ENCODE results near the gene TSPAN13. TPM values are rescaled to one million over a fixed set of nuclear protein-coding genes. Genes with fewer than 3 reads are reported as not detected.

Gene TSPAN13
- total and polyA plus RNA-seq, 2 of the 8 experiments (the other 6 are each of a cell fraction or from before 2014, with no cell fraction given), result 15.3 to 28.1 TPM

DNA sequence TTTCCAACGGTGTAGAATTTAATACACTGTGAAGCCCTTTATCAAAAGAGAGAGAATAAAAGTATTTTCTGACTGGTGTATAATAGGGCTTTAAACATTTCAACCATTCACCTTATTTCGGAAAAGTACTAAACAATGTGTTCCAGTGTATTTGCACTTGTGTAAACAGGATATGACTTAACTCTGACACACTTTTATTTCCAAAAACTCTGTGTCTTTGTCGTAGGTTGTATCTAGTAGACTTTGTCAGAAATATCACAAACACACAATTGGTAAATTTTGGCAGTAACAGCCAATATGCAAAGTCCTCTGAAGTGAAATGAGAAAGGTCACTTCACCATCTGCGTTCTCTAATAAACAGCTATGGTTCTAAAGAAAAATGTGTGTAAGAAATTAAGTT, 10.3 kb upstream of the TSPAN13 start:
- no peak overlapping the region for H3K9ac ChIP-seq (replicated peaks in 1 of 4; ENCODE audit: extremely low read depth in 1 of 4, low read depth in 3 of 4, low read length in 3 of 4)
- no peak overlapping the region for H4K5ac ChIP-seq (ENCODE audit: insufficient read length, low read depth, low read length)
- no peak overlapping the region for H2BK120ac ChIP-seq (replicated peaks; ENCODE audit: low read depth, low read length)
- H3K4me2 ChIP-seq (ENCODE audit: insufficient read depth in 1 of 2, low read depth in 2 of 2, low read length in 2 of 2), result no peak overlapping the region
- WGBS, 2 experiments (ENCODE audit: extremely low coverage in 1 of 2, insufficient coverage in 1 of 2, insufficient read length in 1 of 2, insufficient replicate concordance in 2 of 2, low coverage in 1 of 2, low lambda C conversion rate in 2 of 2, missing lambda C conversion rate in 1 of 2), result 88% methylated on average over 4 of the region's 4 CpGs; no CpG with 5 or more reads in 1 of the 2 experiments
- H2BK5ac ChIP-seq (ENCODE audit: low read depth, low read length), result no peak overlapping the region
- H3K9me3 ChIP-seq (ENCODE audit: insufficient read depth in 2 of 2, low read depth in 1 of 2, low read length in 1 of 2), result no peaks in the 10 kb centered on the region
- no peak overlapping the region for H3K27ac ChIP-seq (ENCODE audit: low read depth, low read length)
- no peak overlapping the region for H3K14ac ChIP-seq (ENCODE audit: insufficient read length)
- no peak overlapping the region for H4K91ac ChIP-seq (replicated peaks; ENCODE audit: insufficient read length, low read length)
- ChIA-PET CTCF (ENCODE audit: partially characterized antibody) (interaction anchor here (1.0 to 2.0 kb wide), 3 partner anchors 50 to 311 kb away, joined by 3 to 6 read pairs (median 3); no protein-coding TSS in a partner anchor), POLR2A (ENCODE audit: partially characterized antibody) (interaction anchor here (1.2 kb wide), 1 partner anchor 11 kb away, joined by 3 read pairs; the partner anchor contains the start of gene TSPAN13)
- no peaks in the 10 kb centered on the region for H3K79me1 ChIP-seq (ENCODE audit: low read depth, low read length)
- DNase-seq (ENCODE audit: low read depth in 1 of 2, low spot score in 2 of 2), result no peak
- no peak overlapping the region for H2AFZ ChIP-seq (ENCODE audit: low read length)
- H3K4ac ChIP-seq (replicated peaks; ENCODE audit: insufficient read length, low read depth, low read length), result no peak overlapping the region
- no peak for TF ChIP-seq CBX5 (IDR thresholded peaks at IDR 0.05; ENCODE audit: low read depth, low read length)
- TF ChIP-seq BCL11A (IDR thresholded peaks at IDR 0.05; ENCODE audit: low read depth in 2 of 2, low read length in 2 of 2), result no peak
- no peak for TF ChIP-seq BRCA1 (IDR thresholded peaks at IDR 0.05; ENCODE audit: low read depth, low read length)
- no peak for TF ChIP-seq JUN (IDR thresholded peaks at IDR 0.05; ENCODE audit: low read depth, low read length)
- no peak for TF ChIP-seq NRF1 (IDR thresholded peaks at IDR 0.05; ENCODE audit: low read depth, low read length)
- no peak for TF ChIP-seq KDM5A (IDR thresholded peaks at IDR 0.05; ENCODE audit: low read length)
- TF ChIP-seq TBP (IDR thresholded peaks at IDR 0.05; ENCODE audit: low read depth, low read length), result no peak
- no peak for TF ChIP-seq TEAD4 (IDR thresholded peaks at IDR 0.05; ENCODE audit: low read depth, low read length)
- no peak overlapping the region for H2BK15ac ChIP-seq (ENCODE audit: low read length)
- H3K23ac ChIP-seq (ENCODE audit: insufficient read length), result no peak overlapping the region
- no peak for FAIRE-seq
- no peaks in the 10 kb centered on the region for H3K27me3 ChIP-seq (replicated peaks in 1 of 4; ENCODE audit: control insufficient read depth in 3 of 4, extremely low read depth in 1 of 4, insufficient read depth in 3 of 4, low read length in 3 of 4)
- no peaks in the 10 kb centered on the region for H3K36me3 ChIP-seq (ENCODE audit: control insufficient read depth in 2 of 4, insufficient read depth in 4 of 4, low read length in 3 of 4)
- H2BK12ac ChIP-seq (ENCODE audit: low read depth, low read length), result no peak overlapping the region
- H3K4me3 ChIP-seq (ENCODE audit: extremely low read depth in 1 of 4, insufficient read depth in 2 of 4, low read depth in 3 of 4, low read length in 4 of 4), result no peak overlapping the region
- H3K23me2 ChIP-seq (ENCODE audit: low read depth, low read length), result no peaks in the 10 kb centered on the region
- peaks cover 0 to 2% of the 10 kb centered on the region in 2 experiments for H4K20me1 ChIP-seq (replicated peaks in 1 of 2; ENCODE audit: control insufficient read depth in 1 of 2, insufficient read depth in 2 of 2, low read length in 2 of 2)
- peaks cover 0 to 10% (median 7%) of the 10 kb centered on the region in 4 experiments; a peak in 4 of 7 replicates for H3K4me1 ChIP-seq (replicated peaks in 1 of 4; ENCODE audit: control insufficient read depth in 3 of 4, insufficient read depth in 4 of 4, low read length in 3 of 4)
- H3K56ac ChIP-seq (replicated peaks; ENCODE audit: insufficient read length, low read depth, low read length), result no peak overlapping the region
- H3K18ac ChIP-seq (ENCODE audit: extremely low read depth, low read length), result no peak overlapping the region
- H2BK20ac ChIP-seq (ENCODE audit: low read length), result no peak overlapping the region
- no peak overlapping the region for H2AK5ac ChIP-seq (ENCODE audit: low read depth, low read length)
- no peaks in the 10 kb centered on the region for H3K79me2 ChIP-seq (ENCODE audit: control insufficient read depth in 1 of 2, insufficient read depth in 2 of 2, low read length in 2 of 2)
- H4K8ac ChIP-seq (ENCODE audit: extremely low read depth, insufficient read depth, low read length), result no peak overlapping the region
